Activated T-cell treated with anti-CD3 and anti-CD28 coated beads, Interleukin-2, amount 50 U/mL, for 48 hours (primary cell): ENCODE results near the gene DLX1.
"Not testable (repeated sequence)": the region's sequence is repeated elsewhere in the genome, so short reads cannot be mapped to it uniquely, and the experiment has no call there.

Source experiments
- DNase-seq, 2 experiments: peaks; one replicate each; pipeline ENCODE4 v3.0.0-alpha.2; 2020

The DLX1 gene

DNA sequence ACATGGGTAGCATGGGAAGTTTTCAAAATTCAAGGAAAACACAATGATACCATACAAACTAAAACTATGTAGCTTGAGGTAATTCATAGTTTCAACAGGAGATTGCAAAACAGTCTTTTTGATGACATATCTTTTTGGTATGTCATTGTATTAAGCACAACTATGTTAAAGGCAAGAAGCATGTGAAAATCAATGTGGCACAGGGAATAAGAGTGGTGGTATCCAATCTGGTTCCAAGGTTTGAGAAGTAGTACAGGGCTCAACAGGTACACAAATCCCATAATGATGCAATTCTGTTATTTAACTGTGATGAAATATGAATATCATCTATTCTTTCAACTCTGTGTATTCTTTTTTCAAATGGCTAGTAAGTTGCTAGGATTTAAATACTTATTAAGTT lies 33.8 kb downstream of the DLX1 start:
- DNase-seq = no peak

DNA sequence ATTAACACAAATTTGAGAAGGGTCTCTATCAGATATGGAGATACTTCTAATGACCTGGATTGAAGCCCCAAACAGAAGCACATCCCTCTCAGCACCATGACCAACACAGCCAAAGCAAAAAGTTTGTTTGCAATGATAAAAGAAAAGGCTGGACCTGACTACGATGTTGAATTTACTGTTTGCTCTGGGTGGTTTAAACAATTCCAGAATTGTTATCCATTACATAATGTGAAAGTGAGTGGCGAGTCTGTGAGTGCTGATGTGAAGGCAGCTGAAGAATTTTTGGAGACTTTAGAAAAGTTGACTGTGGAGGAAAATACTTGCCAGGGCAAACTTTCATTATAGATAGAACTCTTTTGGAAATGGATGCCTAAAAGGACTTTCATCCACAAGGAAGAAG lies 34.8 kb downstream of the DLX1 start:
- no peak for DNase-seq

DNA sequence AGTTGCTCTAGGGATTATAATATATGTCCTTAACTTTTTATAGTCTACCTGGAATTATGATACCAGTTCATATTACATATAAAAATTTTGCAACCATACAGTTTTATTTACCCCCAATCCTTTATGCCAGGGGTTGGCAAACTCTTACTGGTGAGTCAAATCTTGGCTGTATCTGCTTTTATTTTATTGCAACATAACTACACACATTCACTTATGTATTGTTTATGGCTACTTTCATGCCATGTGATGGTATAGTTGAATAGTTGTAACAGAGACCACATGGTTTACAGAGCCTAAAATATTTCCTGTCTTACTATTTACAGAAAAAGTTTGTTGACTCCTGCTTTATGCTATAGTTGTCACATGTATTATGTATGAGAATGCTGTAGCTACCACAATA lies 43.2 kb downstream of the DLX1 start:
- no peak for DNase-seq

DNA sequence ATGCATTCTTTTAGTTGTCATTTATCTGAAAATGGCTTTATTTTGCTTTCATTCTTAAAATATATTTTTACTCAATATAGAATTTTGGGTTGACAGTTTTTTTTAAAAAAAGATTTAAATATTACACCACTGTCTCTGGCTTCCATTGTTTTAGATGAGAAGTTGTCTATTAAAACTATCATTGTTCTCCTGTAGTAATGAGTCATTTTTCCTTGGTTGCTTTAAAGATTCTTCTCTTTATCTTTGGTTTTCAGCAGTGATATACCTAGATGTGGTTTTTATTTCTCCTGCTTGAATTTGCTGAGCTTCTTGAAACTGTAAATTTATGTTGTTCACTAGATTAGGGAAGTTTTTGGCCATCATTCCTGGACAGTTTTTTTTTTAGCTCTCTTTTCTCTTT lies 44.1 kb downstream of the DLX1 start:
- DNase-seq = no peak

DNA sequence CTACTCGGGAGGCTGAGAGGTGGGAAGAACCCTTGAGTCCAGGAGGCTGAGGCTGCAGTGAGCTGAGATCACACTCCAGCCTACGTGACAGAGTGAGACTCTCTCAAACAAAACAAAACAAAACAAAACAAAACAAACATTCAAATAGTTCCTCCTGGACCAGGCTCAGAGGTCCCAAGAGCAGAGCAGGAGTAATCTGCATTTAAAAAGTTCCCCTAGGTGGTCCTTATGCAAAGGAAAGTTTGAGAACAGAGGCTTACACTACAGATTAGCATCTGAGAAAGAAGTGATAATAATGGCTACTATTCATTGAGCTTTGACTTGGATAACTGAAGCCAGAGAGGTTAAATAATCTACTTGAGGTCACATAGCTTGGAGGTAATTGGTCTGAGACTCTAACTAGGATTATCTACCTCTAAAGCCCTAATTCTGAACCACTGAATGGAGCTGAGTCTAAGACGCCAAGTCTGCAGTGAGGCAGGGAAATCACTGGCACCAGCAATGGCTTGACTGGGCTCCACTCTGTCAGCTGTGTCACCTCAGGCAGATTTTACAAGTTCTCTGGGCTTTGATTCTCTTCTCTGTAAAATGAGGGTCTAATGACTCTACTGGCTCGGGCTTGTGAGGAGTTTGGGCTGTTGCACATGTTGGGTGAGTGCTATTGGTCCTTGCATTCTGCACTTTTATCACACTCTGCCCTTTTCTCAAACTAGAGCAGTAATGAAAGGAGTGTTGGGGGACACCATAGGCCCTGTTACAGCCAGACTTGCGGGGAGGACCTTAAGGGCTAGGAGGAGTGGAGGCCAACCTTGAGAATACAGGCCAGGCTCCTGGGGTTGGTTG lies 46.6 kb downstream of the DLX1 start:
- DNase-seq = no peak

DNA sequence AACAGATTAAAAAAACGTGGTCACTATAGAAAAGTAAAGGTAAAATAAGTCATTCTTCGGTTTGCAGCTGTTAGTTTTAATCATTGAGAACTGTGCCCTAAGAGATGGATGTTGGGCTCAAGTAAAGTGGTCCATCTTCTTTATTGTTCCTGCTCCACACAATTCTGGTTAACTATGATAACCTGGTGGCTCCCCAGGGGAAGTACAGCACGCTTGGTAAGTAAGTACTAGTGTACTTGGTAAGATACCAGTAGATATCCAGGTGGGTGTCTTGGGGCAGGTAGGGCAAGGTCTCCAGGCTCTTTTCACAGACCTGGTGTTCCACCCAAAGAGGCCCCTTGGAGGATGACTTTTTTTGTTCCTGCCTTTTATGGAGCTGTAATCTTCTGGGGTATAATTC lies 49.0 kb downstream of the DLX1 start:
- no peak for DNase-seq

DNA sequence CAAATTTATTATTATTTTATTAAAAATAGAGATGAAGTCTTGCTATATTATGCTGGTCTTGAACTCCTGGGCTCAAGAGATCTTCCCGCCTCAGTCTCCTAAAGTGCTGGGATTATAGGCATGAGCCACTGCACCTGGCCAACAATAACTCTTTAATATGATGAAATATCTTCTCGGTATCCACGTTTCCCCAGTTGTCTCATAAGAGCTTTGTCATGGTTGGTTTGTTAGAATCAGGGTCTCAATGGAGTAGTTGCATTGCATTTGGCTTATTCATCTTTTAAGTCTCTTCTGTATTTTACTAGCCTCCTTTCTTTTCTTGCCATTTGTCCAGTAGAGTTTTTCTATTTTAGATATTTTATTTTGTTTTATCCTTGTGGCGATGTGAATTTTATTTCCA lies 50.1 kb downstream of the DLX1 start:
- DNase-seq = no peak

DNA sequence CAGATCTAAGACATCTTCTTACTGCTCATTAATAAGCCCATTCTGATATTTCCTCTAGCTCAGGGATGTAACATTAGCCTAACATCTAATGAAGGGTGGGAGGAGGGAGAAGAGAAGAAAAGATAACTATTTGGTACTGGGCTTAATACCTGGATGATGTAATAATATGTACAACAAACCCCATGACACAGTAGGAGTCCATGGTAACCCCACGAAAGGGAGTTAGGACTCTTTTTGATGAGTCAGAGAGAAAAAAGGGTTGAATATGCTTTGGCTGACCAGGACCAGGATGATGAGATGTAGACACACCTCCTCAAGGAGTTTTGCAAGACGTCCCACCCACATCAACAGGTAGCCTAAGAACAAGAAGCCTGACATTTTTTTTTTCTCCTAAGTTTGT lies 51.8 kb downstream of the DLX1 start:
- no peak for DNase-seq

DNA sequence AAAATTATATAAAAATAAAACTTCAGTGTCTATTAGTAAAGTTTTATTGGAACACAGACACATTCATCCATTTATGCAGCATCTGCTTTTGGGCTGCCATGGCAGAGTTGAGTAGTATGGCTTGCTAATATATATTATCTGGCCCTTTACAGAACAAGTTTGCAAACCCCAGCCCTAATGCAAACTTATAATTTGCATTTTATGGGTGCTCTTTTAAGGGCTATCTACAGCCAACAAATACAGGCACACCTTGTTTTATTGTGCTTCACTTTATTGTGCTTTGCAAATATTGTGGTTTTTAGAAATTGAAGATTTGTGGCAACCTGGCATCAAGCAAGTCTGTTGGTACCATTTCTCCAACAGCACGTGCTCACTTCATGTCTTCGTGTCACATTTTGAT lies 52.6 kb downstream of the DLX1 start:
- no peak for DNase-seq

DNA sequence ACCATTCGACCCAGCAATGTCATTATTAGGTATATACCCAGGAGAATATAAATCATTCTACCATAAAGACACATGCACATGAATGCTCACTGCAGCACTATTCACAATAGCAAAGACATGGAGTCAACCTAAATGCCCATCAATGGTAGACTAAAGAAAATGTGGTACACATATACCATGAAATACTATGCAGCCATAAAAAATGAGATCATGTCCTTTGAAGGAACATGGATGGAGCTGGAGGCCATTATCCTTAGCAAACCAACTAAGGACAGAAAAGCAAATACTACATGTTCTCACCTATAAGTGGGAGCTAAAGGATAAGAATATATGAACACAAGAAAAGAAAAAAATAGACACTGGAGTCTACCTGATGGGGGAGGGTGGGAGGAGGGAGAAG lies 53.4 kb downstream of the DLX1 start:
- DNase-seq = not testable (repeated sequence)
